Ammon's horn (tissue), 1 donor: Measurements from ENCODE around the gene FAM3A.
"Not testable (repeated sequence)": the region's sequence is repeated elsewhere in the genome, so short reads cannot be mapped to it uniquely, and the experiment has no call there.

Source experiments
- DNase-seq: peaks from one replicate; pipeline ENCODE4 v3.0.0-alpha.2; 2016; ENCODE audit warnings: low spot score

FAM3A gene, protein sequence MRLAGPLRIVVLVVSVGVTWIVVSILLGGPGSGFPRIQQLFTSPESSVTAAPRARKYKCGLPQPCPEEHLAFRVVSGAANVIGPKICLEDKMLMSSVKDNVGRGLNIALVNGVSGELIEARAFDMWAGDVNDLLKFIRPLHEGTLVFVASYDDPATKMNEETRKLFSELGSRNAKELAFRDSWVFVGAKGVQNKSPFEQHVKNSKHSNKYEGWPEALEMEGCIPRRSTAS

DNA sequence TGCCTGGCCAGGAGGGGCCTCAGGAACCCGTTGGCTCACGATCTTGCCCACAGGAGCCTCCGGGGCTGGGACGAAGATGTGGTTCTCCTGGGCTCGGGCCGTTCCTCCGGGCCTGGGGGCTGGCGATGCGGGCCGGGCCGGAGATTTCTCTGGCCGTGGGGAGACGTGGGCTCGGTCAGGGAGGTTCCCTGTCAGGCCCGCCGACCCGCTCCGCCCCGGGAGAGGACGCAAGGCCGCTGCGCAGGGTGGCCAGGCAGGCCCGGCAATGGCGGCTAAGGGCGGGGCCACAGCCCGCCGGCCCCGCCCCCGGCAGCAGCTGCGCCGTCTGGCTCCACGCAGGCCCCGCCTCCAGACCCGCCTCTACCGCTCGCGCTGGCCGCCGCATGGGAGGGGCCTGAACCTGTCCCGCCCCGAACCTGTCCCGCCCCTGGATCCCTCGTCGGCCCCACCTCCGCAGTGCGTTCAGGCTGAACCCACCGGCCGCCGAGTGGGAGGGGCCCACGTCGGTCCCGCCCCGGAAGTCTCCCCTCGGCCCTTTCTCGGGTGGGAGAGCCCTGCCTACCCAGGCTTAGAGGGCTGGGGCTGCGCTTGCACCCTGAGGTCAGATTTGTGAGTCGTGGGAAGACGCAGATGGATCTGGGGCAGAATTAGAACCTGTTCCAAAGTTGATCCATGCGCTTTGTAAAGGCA, at the start of gene FAM3A:
Gene FAM3A (minus strand): TSS at position 267 of the 690 bp plus-strand sequence. CDS start 460 bp downstream, outside the sequence.
- DNase-seq = peak; percentile 95

DNA sequence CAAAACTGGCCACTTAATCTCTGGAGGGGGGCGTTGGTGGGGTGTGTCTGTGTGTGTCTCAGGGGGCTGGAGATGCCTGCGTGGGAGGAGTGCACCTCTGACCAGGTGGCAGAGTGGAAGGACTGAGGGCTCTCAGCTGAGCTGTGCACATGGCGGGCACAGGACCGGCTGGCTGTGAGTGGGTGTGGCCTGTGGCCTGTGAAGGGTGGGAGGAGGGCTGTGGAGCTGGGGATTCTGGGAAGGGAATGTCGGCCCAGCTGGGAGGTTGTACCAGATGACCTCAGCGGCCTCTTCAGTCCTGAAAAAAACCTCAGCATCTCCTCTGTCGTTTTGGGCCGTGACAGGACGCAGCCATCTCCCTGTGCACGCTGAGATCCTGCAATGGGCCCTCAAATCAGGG, 46.3 kb upstream of the FAM3A start:
- not testable (repeated sequence) for DNase-seq

DNA sequence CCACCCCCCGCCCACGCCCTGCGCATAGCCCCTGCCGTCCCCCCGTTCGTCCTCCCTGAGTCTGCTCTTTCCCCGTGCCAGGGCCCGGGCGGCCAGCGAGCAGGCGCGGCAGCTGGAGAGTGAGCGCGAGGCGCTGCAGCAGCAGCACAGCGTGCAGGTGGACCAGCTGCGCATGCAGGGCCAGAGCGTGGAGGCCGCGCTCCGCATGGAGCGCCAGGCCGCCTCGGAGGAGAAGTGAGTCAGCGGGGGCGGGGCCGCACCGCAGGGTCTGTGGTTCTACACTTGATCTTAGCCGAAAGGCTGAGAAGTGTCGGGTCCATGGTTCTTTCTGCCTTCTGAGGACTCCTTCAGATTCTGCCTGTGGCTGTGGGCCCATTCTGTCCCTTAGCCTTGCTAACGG, 44.3 kb upstream of the FAM3A start:
- DNase-seq = not testable (repeated sequence)

DNA sequence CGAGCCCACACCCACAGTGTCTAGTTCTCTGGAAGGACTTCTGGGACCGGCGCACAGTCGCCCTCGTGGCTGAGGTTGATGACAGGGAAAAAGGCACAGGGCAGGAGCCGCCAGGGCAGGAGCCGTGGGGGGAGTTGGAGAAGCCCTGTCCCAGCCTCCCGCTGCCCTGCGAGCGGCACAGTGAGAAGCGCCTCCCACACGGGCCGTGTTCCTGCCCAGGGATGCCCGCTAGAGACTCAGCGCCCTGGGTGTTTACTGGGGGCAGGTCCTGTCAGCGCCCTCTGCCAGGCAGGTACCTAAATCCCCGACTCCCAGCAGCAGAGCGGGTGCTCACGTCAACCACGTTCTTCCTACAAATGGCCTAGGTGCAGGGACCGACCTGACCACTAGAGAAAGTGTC, 42.9 kb upstream of the FAM3A start:
- not testable (repeated sequence) for DNase-seq

DNA sequence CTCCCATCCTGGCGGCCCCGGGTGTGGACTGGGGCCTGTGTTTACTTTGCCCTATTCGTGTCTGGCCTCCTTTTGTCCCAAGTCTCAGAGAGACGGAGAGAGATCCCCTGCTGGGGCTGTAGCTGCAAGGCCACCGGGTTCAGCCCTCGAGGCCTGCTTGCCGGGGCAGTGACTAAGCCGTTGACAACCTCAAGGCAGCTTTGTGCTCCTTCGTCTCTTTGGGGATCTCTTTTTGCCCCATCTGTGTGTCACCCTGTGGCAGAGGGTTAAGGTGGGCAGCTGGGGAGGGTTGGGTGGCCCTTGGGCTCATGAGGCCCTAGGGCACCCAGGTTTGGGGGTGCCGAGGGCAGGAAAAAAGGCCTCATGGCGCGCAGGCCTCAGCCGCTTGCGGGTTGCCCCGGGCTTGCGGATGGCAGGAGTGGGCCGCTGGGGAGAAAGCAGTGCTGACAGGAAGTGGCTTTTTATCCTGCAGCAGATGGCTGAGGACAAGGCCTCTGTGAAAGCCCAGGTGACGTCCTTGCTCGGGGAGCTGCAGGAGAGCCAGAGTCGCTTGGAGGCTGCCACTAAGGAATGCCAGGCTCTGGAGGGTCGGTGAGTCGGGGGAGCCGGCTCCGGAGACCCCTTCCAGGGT, 42.1 kb upstream of the FAM3A start:
- not testable (repeated sequence) for DNase-seq

DNA sequence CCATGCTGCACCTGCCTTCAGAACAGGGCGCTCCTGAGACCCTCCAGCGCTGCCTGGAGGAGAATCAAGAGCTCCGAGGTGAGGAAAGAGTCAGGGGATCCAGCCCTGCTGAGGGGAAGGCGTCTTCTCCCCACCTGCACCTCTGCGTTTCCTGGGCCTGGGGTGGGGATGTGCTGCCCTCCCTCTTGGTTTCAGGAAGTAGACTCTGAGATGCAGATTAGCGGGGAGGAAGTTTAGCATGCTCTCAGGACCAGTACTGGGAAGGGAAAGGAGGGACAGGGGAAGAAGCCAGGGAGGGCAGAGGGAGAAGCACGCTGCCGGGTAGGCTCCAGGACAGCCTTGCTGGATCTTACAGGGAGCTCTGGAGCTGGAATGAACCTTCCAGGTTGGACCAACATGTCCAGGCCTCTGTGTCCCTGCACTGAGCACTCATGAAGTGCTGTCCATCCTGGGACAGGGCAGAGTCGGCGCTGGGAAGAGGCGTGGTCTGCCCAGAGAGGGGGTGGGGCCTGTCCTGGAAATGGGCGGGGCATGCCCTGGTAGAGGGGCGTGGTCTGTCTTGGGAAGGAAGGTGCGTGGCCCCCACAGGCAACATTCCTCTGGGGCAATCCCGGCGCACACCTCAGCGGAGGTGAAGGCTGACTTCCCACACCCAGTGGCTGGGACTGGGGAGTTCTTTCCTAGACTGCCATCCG, 36.2 kb upstream of the FAM3A start:
- not testable (repeated sequence) for DNase-seq

DNA sequence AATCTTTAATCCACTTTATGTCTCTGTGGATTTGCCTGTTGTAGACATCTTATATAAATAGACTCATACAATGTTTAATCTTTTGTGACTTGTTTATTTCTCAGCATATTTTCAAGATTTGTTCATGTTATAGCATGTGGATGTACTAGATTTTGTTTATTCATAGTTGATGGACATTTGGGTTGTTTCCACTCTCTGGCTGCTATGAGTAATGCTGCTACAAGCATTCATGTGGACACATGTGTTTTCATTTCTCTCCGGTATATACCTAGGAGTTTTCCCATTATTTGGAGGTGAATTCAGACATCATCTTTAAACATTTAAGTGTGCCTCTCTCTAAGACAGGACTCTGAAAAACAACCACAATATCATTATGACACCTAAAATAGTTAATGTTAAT, 33.7 kb upstream of the FAM3A start:
- no peak for DNase-seq

DNA sequence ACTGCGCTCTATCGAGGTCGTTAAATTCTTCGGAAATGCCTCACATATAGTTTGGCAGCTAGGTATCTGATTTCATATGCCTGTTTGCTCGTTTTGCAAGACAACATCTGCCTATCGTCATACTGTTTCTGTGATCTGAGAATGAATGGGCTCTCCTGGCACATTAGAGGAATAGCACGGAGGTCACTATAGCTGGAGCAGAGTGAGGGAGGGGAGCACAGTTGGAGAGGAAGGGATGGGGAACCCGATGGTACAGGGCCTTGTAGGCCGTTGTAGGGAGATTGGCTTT, 31.9 kb upstream of the FAM3A start:
- DNase-seq = no peak

DNA sequence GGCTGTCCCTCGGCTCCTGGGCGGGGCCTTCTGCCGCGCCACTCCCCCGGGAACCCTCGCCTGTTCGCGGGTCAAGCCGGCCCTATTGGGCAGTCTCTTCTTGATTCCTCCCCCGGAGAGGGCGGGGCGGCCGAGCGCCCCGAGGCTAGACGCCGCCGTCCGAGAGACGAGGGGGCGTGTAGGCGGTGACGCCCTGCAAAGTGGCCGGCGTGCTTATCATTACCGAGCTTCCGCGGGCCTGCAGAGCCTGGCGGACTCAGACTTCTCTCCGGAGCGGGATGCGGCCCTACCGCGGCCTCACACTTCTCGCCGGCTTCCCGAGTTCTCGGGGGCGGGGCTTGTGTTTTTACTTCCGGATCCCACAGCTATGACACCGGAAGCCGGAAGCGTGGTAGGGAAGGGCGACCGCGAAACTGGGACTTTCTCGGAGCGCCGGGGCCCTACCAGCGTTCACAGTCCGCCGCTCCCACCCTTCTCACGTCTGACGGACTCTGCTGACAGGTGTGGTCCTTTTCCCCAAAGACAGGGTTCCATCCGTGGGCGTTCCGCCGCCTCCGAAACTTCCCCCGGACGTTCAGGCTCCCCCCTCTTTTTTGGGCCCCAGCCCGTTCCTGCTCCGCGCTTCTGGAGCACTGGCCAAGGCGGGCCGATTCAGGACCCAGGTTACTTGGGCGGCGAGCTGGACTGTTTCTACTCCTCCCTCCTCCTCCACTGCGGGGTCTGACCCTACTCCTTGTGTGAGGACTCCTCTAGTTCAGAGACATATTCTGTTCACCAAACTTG, 31.4 kb upstream of the FAM3A start, which contains the start of gene IKBKG:
Gene IKBKG (plus strand): TSS at position 376 of the 783 bp plus-strand sequence. CDS start 4,383 bp downstream, outside the sequence.
- DNase-seq = peak; percentile 94

DNA sequence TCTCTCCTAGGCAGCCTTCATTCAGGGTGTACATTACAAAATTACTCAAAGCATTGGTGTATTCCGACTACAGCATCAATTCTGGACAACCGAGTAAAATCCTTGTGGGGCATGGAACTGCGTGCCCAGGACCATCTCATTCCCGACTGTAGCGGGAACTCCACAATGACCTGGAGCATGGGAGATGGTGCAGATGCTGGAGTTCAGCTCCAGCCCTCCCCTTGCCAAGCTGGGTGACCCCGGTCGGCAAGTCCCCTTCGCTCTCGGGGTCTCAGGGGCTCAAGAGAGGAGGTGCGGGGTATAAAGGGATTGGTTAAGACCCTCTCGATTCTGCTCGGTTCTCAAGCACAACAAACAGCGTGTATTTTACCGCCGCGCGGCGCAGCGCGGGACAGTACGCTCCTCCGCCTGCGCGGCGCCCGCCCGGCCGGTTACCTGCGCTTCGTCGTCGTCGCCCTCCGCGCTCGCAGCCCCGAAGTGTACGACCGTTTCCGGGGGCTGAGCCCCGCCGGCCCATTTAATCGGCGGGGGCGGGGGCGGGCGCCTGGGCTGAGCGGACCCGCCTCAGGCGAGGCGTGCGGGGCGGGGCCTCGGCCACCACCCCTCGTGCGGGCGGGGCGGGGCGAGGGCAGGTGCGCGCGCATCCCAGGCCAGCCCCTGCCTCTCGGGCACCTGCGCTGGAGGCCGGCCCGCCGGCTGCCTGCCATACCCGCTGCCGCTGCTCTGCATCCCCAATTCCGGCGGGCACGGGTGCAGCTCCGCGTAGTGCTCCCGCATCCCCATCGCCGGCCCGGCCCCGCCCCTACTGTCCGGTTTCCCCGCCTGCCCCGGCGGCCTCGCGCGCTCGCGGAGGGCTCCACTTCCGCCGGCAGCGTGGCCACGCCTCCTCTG, 30.6 kb upstream of the FAM3A start, which contains the start of gene G6PD:
Gene G6PD (minus strand): TSS at position 493 of the 891 bp plus-strand sequence. CDS start 691 bp downstream, outside the sequence.
- DNase-seq = peak; percentile 68

DNA sequence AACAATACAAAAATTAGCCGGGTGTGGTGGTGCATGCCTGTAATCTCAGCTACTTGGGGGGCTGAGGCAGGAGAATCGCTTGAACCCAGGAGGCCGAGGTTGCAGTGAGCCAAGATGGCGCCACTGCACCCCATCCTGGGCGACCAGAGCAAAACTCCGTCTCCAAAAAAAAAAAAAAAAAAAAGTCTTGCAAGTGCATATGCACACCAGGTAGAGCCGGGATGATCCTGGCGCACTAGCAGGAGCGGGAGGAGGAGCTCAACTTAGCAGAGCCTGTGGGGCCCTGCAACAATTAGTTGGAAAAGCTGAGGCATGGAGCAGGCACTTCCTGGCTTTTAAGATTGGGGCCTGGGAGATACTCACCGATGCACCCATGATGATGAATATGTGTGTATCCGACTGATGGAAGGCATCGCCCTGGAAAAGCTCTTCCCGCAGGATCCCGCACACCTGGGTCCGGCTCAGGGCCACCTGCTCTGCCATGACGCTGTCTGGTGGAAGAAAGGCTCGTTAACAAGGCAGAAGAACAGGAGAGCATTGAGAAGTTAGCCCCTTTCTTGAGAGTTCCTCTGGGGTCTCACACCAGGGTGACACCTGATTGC, 29.7 kb upstream of the FAM3A start:
- no peak for DNase-seq

DNA sequence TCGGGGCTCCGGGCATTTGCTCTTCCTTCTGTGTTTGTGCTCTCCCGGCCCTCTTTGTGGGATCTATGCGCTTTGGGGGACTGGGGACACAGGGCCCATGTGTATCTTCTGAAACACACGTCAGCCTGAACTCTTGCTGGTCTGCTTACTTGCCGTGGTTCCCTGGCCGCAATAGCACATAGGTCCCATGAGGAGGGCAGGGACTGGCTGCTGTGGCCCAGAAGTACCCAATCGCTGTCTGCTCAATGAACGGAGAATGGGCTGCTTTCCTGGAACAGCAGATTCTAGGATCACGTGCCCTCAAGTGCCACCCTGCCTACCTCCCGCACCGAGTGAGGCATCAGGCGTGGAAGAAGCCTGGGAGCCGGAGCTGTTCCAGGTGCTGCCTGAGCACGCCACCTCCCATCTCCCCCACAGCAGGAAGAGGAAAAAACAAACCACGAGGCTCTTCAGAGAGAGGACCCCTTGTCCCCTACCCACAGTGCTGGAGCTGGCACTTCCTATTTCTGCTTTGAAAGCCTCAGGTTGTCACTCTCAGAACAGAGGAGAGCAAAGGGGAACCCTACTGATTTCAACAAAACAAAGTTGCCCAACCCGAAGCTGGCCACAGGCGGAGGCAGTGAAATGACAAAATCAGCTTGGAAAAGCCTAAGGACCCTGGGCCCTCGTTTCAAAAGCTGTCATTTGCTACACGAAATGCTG, 26.8 kb upstream of the FAM3A start:
- no peak for DNase-seq

DNA sequence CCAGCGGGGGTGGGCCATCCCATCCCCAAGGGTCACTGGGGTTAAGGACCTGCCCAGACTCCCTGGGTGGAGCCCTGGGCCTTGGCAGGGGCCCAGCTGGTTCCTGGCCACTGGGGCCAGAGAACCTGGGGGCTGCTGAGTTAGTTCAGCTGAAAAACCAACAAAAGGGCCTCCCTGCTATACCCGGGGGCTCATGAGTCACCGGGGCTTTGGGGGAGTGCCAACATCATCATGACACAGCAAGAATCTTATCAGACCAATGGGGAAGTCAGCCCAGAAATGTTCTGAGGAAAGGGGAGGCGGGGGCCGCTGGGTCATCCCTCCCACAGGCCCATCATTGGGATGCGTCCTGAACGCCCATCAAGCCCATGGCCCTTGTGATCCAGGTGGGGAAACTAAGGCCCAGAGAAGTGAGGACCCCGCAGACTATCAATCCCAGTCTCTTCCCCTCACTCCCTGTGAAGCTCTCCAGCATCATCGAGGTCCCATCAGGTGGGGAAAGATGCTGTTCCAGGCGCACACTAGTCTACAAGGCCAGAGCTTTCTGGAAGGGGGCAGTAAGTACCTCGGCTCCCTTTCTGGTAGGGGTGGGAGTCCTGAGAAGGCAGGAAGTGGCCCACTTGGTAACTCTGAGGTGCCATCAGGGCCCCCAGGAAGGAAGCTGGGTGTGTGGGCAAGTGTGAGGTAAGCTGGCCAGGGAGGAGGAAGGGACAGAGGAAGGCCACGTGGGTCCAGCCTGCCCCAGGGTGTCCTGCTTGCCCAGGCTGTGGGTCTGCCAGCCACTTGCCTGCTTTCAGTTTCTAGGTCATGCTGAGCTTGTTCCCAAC, 26.1 kb upstream of the FAM3A start:
- DNase-seq = peak; percentile 69

DNA sequence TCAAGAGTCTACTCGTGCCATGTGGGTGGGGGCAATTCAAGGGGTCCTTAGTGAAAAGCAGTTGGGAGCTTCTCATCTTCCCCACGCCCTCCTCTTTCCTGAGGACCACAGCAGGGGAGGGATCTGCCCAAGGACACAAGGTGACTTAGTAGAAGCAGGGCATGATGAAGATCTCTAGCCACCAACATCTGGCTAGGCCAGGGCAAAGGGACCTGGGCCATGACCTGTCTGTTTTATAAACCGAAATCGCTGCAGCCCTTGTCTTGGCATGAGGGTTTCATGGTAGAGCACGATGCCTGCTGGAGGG, 25.5 kb upstream of the FAM3A start:
- no peak for DNase-seq

DNA sequence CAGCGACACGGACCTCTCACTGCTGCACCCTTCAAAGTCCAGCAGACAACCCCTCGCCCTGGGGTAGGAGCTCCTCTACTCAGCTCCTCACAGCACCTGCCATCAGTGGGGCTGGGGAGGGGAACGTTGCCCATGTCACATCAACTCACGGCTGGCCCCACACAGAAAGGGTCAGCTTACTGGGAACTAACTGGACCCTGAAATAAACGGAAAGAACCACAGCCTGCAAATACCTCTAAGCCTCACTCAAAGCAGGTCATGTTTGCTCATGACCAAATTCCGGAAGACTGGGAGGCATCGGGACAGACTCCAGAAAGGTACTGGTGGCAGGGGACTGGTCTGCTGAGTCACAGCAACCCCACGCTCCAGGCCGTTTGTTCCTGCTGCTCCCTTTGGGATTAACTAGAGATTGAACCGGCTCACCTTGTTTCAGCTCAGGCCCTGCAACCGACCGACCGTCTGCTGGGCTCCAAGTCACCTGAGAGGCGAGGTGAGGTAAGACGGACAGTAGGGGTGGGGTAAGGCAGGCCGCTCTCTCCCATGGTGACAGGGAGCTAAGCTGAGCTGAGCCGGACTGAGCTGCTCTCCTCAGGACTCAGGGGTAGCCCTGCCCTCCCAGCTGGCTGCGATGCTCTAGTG, 25.0 kb upstream of the FAM3A start:
- no peak for DNase-seq

DNA sequence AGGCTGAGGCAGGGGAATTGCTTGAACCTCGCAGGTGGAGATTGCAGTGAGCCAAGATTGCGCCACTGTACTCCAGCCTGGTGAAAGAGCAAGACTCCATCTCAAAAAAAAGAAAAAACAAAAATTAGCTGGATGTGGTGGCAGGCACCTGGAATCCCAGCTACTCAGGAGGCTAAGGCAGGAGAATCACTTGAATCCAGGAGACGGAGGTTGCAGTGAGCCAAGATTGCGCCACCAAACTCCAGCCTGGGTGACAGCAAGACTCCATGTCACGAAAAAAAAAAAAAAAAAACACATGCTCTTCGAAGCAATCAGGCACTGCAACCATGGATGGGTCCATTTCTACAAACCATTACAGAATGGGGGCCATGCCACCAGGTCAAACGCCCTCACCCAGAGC, 24.3 kb upstream of the FAM3A start:
- DNase-seq = not testable (repeated sequence)

DNA sequence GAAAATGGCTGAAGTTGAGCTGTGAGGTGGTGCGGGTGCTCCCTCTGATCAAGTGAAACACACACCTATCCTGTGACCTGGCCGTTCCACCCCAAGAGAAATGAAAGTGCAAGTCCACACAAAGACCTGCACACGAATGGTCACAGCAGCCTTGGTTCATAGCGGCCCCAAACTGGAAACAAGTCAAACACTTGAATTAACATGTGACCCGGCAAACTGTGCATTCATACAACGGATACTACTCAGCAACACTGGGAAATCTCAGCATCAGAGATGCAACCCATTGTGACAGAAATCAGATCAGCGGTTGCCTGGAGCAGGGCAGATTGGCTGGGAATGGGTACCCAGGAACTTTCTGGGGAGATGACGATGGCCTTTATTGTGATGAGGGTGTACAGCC, 23.0 kb upstream of the FAM3A start:
- no peak for DNase-seq

DNA sequence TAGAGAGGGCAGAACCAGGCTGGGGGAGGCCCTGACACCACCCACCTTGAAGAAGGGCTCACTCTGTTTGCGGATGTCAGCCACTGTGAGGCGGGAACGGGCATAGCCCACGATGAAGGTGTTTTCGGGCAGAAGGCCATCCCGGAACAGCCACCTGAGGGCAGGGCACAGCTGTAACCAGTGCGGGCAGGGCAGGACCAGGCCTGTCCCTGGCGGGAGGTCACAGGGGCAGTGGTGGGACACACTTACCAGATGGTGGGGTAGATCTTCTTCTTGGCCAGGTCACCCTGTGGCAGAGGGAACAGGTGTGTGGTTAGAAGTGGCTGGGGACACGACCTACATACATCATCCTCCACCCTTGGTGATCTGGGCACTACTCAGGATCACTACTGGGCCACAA, 19.9 kb upstream of the FAM3A start:
- no peak for DNase-seq
